Neural cell (in vitro differentiated cells): ENCODE results near the gene ARHGAP20. TPM values are rescaled to one million over a fixed set of nuclear protein-coding genes. Genes with fewer than 3 reads are reported as not detected.
A peak's percentile ranks its signal among the peaks of the same experiment; 100 is the strongest.

Experiments used
- H2AFZ ChIP-seq: fragments of 200-600, 300-800 bp; sonication (generic), shearing (Covaris generic); 2 replicates; pipeline ENCODE4 v1.6.0; 2014; ENCODE audit warnings: low read depth, mild to moderate bottlenecking, antibody characterized with exemption, low read length, moderate library complexity
- H3F3A ChIP-seq: fragments of 200-600 bp; shearing (Covaris generic); 2 replicates; pipeline ENCODE4 v1.6.1; 2016; ENCODE audit warnings: mild to moderate bottlenecking, moderate library complexity, mixed read lengths, antibody characterized with exemption, low read length; ENCODE audit not compliant: insufficient read depth, poor library complexity, severe bottlenecking
- H3K27ac ChIP-seq: fragments of 200-600, 300-800 bp; sonication (generic), shearing (Covaris generic); 2 replicates; pipeline ENCODE4 v1.5.1; 2014; ENCODE audit warnings: mild to moderate bottlenecking, low read length, moderate library complexity
- H3K27me3 ChIP-seq: fragments of 300-800, 200-600 bp; sonication (generic), shearing (Covaris generic); 2 replicates; pipeline ENCODE4 v1.6.0; 2014; ENCODE audit warnings: mild to moderate bottlenecking, low read depth, low read length, moderate library complexity; ENCODE audit not compliant: insufficient read depth
- H3K36me3 ChIP-seq: fragments of 300-800, 200-600 bp; sonication (generic), shearing (Covaris generic); 2 replicates; pipeline ENCODE4 v1.5.1; 2014; ENCODE audit warnings: mild to moderate bottlenecking, antibody characterized with exemption, low read length, moderate library complexity; ENCODE audit not compliant: insufficient read depth
- H3K4me2 ChIP-seq: fragments of 300-800, 200-600 bp; sonication (generic), shearing (Covaris generic); 2 replicates; pipeline ENCODE4 v1.6.0; 2014; ENCODE audit warnings: mild to moderate bottlenecking, low read length
- H3K4me3 ChIP-seq: fragments of 300-800, 200-600 bp; sonication (generic), shearing (Covaris generic); 2 replicates; pipeline ENCODE4 v1.5.1; 2014; ENCODE audit warnings: mild to moderate bottlenecking, low read length, moderate library complexity
- H3K79me2 ChIP-seq: fragments of 200-600 bp; shearing (Covaris generic); replicated peaks from 2 replicates; pipeline ENCODE4 v1.6.0; 2014; ENCODE audit warnings: mild to moderate bottlenecking, low read length, moderate library complexity; ENCODE audit not compliant: insufficient read depth
- H3K9ac ChIP-seq: fragments of 300-800, 200-600 bp; sonication (generic), shearing (Covaris generic); 2 replicates; pipeline ENCODE4 v1.6.1; 2016; ENCODE audit warnings: mild to moderate bottlenecking, low read length, mixed read lengths
- H3K9me2 ChIP-seq: fragments of 200-600 bp; shearing (Covaris generic); 2 replicates; pipeline ENCODE4 v1.6.1; 2016; ENCODE audit warnings: mild to moderate bottlenecking, low read length, mixed read lengths; ENCODE audit not compliant: insufficient read depth
- H3K9me3 ChIP-seq: fragments of 200-600, 300-800 bp; sonication (generic), shearing (Covaris generic); 2 replicates; pipeline ENCODE4 v1.6.1; 2016; ENCODE audit warnings: mild to moderate bottlenecking, mixed run types, low read length, moderate library complexity, mixed read lengths
- H4K20me1 ChIP-seq: fragments of 200-600 bp; shearing (Covaris generic); 2 replicates; pipeline ENCODE4 v1.6.1; 2016; ENCODE audit warnings: mild to moderate bottlenecking, mixed run types; ENCODE audit not compliant: insufficient read depth
- CTCF ChIP-seq: fragments of 450-650 bp; IDR thresholded peaks from 2 replicates; pipeline ENCODE4 v1.5.1; 2014; ENCODE audit warnings: antibody characterized with exemption, mild to moderate bottlenecking, moderate library complexity; ENCODE audit not compliant: poor library complexity, severe bottlenecking
- EP300 ChIP-seq: fragments of 450-650 bp; conservative IDR thresholded peaks from 2 replicates; pipeline ENCODE4 v1.6.1; 2014; ENCODE audit warnings: antibody characterized with exemption, mild to moderate bottlenecking, moderate library complexity; ENCODE audit not compliant: poor library complexity, severe bottlenecking
- EZH2 ChIP-seq: fragments of 200-600, 300-800 bp; shearing (Covaris generic), sonication (generic); IDR thresholded peaks from 2 replicates; pipeline ENCODE4 v1.6.1; 2014; ENCODE audit warnings: antibody characterized with exemption, low read length, borderline replicate concordance, mild to moderate bottlenecking; ENCODE audit not compliant: insufficient read depth, poor library complexity, severe bottlenecking
- MXI1 ChIP-seq: fragments of 450-650 bp; conservative IDR thresholded peaks from 2 replicates; pipeline ENCODE4 v1.6.1; 2014; ENCODE audit warnings: antibody characterized with exemption, mild to moderate bottlenecking; ENCODE audit not compliant: poor library complexity, severe bottlenecking
- POLR2AphosphoS5 ChIP-seq: IDR thresholded peaks from 2 replicates; pipeline ENCODE4 v1.6.1; 2012
- RAD21 ChIP-seq: fragments of 450-650 bp; conservative IDR thresholded peaks from 2 replicates; pipeline ENCODE4 v1.6.1; 2014; ENCODE audit warnings: antibody characterized with exemption, mild to moderate bottlenecking, moderate library complexity
- SMC3 ChIP-seq: fragments of 450-650 bp; conservative IDR thresholded peaks from 2 replicates; pipeline ENCODE4 v1.6.1; 2014; ENCODE audit warnings: antibody characterized with exemption, mild to moderate bottlenecking, moderate library complexity; ENCODE audit not compliant: poor library complexity
- TAF1 ChIP-seq: IDR thresholded peaks from 2 replicates; pipeline ENCODE4 v1.6.1; 2012; ENCODE audit warnings: low read depth
- polyA plus RNA-seq: library from polyadenylated mRNA; depleted of rRNA; stranded (reverse); fragments of >200 nt; gene quantifications from 2 replicates; pipeline ENCODE4 v1.2.3, GENCODE V29; 2014
- TF ChIP-seq, protein P1 (sequence below): IDR thresholded peaks from 2 replicates; pipeline ENCODE4 v1.6.1; 2012; ENCODE audit warnings: borderline replicate concordance

ARHGAP20 gene
- polyA plus RNA-seq, 1 donor from 2014 or later, result 1.2 TPM

DNA sequence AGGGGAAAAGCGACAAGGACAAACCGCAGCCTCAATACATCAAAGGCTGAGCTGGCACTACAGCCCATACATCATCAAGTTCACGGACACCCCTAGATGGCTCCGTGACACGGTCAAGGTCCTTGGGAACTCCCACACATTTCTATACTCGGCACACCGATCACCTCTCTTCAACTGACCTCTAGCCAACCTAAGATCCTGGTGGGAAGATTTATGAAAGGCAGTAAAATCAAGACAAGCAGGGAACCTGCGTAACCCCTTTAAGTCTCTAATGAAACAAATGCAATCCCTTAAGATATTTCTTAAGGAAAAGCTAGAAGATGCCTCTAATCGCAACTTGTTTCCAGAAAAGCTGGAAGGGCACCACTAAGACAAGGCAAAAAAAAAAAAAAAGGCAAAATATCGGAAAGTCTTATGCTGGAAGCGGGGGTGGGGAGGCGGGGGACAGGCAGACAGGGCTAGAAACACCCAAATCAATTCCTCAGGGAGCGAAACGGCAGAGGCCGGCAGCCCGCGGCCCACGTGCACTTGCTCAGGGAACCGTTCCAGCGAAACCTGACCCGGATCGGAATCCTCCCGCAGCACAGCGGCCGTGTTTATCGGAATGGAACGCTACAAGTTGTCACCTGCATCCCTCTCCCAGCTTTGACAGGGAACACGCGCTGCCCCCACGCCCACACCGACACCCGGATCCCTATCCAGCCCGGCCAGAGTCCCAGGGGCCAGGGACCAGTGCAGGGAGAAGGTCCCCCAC, 1.4 kb downstream of the ARHGAP20 start:
- Histone ChIP-seq H3K36me3 (no peaks in the 10 kb centered on the region), H2AFZ (no peak overlapping the region), H3K4me3 (peak overlapping the region; percentile 82), H3K27me3 (peaks cover 64% of the 10 kb centered on the region), H4K20me1 (no peaks in the 10 kb centered on the region), H3K9me2 (no peaks in the 10 kb centered on the region), H3K79me2 (no peaks in the 10 kb centered on the region), H3K9me3 (no peaks in the 10 kb centered on the region), H3K27ac (no peak overlapping the region), H3K4me2 (peak overlapping the region; percentile 37), H3K9ac (peak overlapping the region; percentile 65), H3F3A (no peaks in the 10 kb centered on the region)
- no peak for TF ChIP-seq EZH2
- peak; percentile 15 for TF ChIP-seq POLR2AphosphoS5

- no peak overlapping the region for H3K4me2 ChIP-seq
- TF ChIP-seq SMC3, result no peak
- TF ChIP-seq TAF1, result no peak
- TF ChIP-seq MXI1, result no peak
- no peak for TF ChIP-seq RAD21
- TF ChIP-seq POLR2AphosphoS5, result no peak
- no peak for TF ChIP-seq EZH2
- TF ChIP-seq CTCF, result no peak
- TF ChIP-seq, protein P1, sequence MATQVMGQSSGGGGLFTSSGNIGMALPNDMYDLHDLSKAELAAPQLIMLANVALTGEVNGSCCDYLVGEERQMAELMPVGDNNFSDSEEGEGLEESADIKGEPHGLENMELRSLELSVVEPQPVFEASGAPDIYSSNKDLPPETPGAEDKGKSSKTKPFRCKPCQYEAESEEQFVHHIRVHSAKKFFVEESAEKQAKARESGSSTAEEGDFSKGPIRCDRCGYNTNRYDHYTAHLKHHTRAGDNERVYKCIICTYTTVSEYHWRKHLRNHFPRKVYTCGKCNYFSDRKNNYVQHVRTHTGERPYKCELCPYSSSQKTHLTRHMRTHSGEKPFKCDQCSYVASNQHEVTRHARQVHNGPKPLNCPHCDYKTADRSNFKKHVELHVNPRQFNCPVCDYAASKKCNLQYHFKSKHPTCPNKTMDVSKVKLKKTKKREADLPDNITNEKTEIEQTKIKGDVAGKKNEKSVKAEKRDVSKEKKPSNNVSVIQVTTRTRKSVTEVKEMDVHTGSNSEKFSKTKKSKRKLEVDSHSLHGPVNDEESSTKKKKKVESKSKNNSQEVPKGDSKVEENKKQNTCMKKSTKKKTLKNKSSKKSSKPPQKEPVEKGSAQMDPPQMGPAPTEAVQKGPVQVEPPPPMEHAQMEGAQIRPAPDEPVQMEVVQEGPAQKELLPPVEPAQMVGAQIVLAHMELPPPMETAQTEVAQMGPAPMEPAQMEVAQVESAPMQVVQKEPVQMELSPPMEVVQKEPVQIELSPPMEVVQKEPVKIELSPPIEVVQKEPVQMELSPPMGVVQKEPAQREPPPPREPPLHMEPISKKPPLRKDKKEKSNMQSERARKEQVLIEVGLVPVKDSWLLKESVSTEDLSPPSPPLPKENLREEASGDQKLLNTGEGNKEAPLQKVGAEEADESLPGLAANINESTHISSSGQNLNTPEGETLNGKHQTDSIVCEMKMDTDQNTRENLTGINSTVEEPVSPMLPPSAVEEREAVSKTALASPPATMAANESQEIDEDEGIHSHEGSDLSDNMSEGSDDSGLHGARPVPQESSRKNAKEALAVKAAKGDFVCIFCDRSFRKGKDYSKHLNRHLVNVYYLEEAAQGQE, result no peak
- TF ChIP-seq EP300, result no peak
- no peaks in the 10 kb centered on the region for H3K36me3 ChIP-seq
- H3K27me3 ChIP-seq, result peaks cover 13% of the 10 kb centered on the region
- no peak overlapping the region for H3K9ac ChIP-seq
- no peak overlapping the region for H3K4me3 ChIP-seq
- H4K20me1 ChIP-seq, result no peaks in the 10 kb centered on the region
- H2AFZ ChIP-seq, result no peak overlapping the region
- no peaks in the 10 kb centered on the region for H3K79me2 ChIP-seq
- H3K9me3 ChIP-seq, result no peaks in the 10 kb centered on the region
- H3F3A ChIP-seq, result no peaks in the 10 kb centered on the region
- H3K27ac ChIP-seq, result no peak overlapping the region
- H3K9me2 ChIP-seq, result no peaks in the 10 kb centered on the region
Measured at GRCh38 chr11:110704210-110704864, 7.9 kb downstream of the ARHGAP20 start.
